PC-9 (cell line): ENCODE measurements around the gene ANXA3. TPM values are rescaled to one million over a fixed set of nuclear protein-coding genes. Genes with fewer than 3 reads are reported as not detected.

ENCODE experiments used
- BruUV-seq: library from RNA; stranded (reverse); fragments of 400-500 nt; replicated peaks from 2 replicates; lab custom pipeline; 2021; lab: Mats Ljungman, UMichigan
- CTCF ChIA-PET: fragments of 300-600 bp; sonication (Branson Sonifier 250); formaldehyde crosslinking; loops from one replicate; lab custom pipeline; 2022; ENCODE audit warnings: antibody characterized with exemption; lab: Charles Lee
- POLR2A ChIA-PET: fragments of 300-600 bp; sonication (Branson Sonifier 250); formaldehyde crosslinking; loops from one replicate; lab custom pipeline; 2022; ENCODE audit warnings: antibody characterized with exemption; ENCODE audit not compliant: unreplicated experiment; lab: Charles Lee
- DNase-seq, 2 experiments: peaks; one replicate each; pipeline versions ENCODE4 v3.0.0 to v3.0.0-alpha.2; 2015 to 2022; ENCODE audit warnings: mixed read lengths in 1 of 2
- H2AFZ ChIP-seq: fragments of 200-600 bp; sonication (generic); 2 replicates; pipeline ENCODE4 v1.8.1; 2017; ENCODE audit warnings: antibody characterized with exemption
- H3F3A ChIP-seq: fragments of 200-600 bp; sonication (generic); 2 replicates; pipeline ENCODE4 v1.8.1; 2017; ENCODE audit warnings: antibody characterized with exemption, mild to moderate bottlenecking, low read depth; ENCODE audit not compliant: insufficient read depth
- H3K27ac ChIP-seq: fragments of 200-600 bp; sonication (generic); 2 replicates; pipeline ENCODE4 v1.6.1; 2016; ENCODE audit warnings: mixed run types
- H3K27me3 ChIP-seq: fragments of 200-600 bp; sonication (generic); 2 replicates; pipeline ENCODE4 v1.6.1; 2016; ENCODE audit warnings: low read depth, mixed run types; ENCODE audit not compliant: insufficient read depth
- H3K36me3 ChIP-seq: fragments of 200-600 bp; sonication (generic); 2 replicates; pipeline ENCODE4 v1.6.1; 2016; ENCODE audit warnings: low read depth, mixed run types
- H3K4me1 ChIP-seq: fragments of 200-600 bp; sonication (generic); replicated peaks from 2 replicates; pipeline ENCODE4 v1.6.1; 2016; ENCODE audit warnings: mixed run types; ENCODE audit not compliant: insufficient read depth
- H3K4me2 ChIP-seq: fragments of 200-600 bp; sonication (generic); 2 replicates; pipeline ENCODE4 v1.6.1; 2017; ENCODE audit warnings: mixed run types
- H3K4me3 ChIP-seq: fragments of 200-600 bp; sonication (generic); 2 replicates; pipeline ENCODE4 v1.6.1; 2016; ENCODE audit warnings: mixed run types
- H3K79me2 ChIP-seq: fragments of 200-600 bp; sonication (generic); 2 replicates; pipeline ENCODE4 v1.6.1; 2017; ENCODE audit warnings: low read depth, mixed run types
- H3K9me2 ChIP-seq: fragments of 200-600 bp; sonication (generic); 2 replicates; pipeline ENCODE4 v1.8.1; 2017; ENCODE audit warnings: mild to moderate bottlenecking; ENCODE audit not compliant: insufficient read depth
- H3K9me3 ChIP-seq: fragments of 200-600 bp; sonication (generic); 2 replicates; pipeline ENCODE4 v1.8.1; 2016; ENCODE audit warnings: low read depth; ENCODE audit not compliant: insufficient read depth
- H4K20me1 ChIP-seq: fragments of 200-600 bp; sonication (generic); 2 replicates; pipeline ENCODE4 v1.8.1; 2017; ENCODE audit not compliant: insufficient read depth
- EZH2 ChIP-seq: fragments of 200-600 bp; sonication (generic); IDR thresholded peaks from 2 replicates; pipeline ENCODE4 v1.8.0; 2017; ENCODE audit warnings: antibody characterized with exemption, low read depth
- intact Hi-C: fragments of 100-400 bp; cut with micrococcal nuclease; formaldehyde crosslinking; loops from one replicate; pipeline ENCODE4 v1.10.0; 2022; ENCODE audit not compliant: unreplicated experiment
- total RNA-seq: library from RNA; stranded (reverse); gene quantifications from 2 replicates; pipeline ENCODE4 v1.2.3, GENCODE V29; 2021
- TF ChIP-seq, protein P1 (sequence below): fragments of 200-600 bp; sonication (generic); conservative IDR thresholded peaks from 2 replicates; pipeline ENCODE4 v1.6.1; 2017; ENCODE audit warnings: mixed run types, antibody characterized with exemption, mild to moderate bottlenecking, moderate library complexity

Gene ANXA3
- total RNA-seq, 1 experiment from 2014 or later, result 140 TPM

GRCh38 chr4:78653655-78654054 is 102.1 kb downstream of the ANXA3 start:
- POLR2A ChIA-PET, result no interaction called here

DNA sequence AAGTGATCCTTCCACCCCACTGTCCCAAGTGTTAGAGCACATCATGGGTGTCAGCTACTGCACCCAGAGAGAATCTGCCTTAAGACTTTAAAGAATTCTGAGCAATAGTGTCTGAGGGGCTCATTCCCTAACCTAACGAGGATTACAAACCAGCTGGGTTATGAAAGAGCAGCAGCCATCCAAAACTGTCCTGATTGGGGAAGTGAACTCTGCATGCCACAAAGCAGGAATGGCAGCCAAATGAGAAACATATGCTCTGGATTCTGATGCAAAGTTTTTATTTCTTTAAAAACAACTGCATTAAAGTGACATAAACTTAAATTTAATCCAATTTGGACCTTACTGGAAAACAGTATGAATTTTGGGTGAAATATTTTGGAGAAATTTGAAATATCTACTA is 103.2 kb downstream of the ANXA3 start:
- Histone ChIP-seq H3K36me3 (no peaks in the 10 kb centered on the region), H2AFZ (no peak overlapping the region), H3K27me3 (no peaks in the 10 kb centered on the region), H3K4me2 (no peak overlapping the region), H3K4me3 (no peak overlapping the region), H3F3A (peaks cover 19% of the 10 kb centered on the region; the same call in 1 of the 2 replicates), H3K9me2 (no peaks in the 10 kb centered on the region), H4K20me1 (no peaks in the 10 kb centered on the region), H3K9me3 (no peaks in the 10 kb centered on the region), H3K27ac (no peak overlapping the region), H3K4me1 (peaks cover 23% of the 10 kb centered on the region), H3K79me2 (no peaks in the 10 kb centered on the region)
- intact Hi-C loops, result no loop called here
- TF ChIP-seq, protein P1, sequence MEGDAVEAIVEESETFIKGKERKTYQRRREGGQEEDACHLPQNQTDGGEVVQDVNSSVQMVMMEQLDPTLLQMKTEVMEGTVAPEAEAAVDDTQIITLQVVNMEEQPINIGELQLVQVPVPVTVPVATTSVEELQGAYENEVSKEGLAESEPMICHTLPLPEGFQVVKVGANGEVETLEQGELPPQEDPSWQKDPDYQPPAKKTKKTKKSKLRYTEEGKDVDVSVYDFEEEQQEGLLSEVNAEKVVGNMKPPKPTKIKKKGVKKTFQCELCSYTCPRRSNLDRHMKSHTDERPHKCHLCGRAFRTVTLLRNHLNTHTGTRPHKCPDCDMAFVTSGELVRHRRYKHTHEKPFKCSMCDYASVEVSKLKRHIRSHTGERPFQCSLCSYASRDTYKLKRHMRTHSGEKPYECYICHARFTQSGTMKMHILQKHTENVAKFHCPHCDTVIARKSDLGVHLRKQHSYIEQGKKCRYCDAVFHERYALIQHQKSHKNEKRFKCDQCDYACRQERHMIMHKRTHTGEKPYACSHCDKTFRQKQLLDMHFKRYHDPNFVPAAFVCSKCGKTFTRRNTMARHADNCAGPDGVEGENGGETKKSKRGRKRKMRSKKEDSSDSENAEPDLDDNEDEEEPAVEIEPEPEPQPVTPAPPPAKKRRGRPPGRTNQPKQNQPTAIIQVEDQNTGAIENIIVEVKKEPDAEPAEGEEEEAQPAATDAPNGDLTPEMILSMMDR, result no peak
- no peak for TF ChIP-seq EZH2
- DNase-seq, result no peak
- CTCF ChIA-PET, result no interaction called here
- BruUV-seq, result no TSS peak
- POLR2A ChIA-PET, result no interaction called here

More at GRCh38 chr4:78653655-78654054, 102.1 kb downstream of the ANXA3 start:
- H3K36me3 ChIP-seq, result no peaks in the 10 kb centered on the region
- TF ChIP-seq, protein P1, result no peak
- no peak for TF ChIP-seq EZH2
- CTCF ChIA-PET, result interaction anchor here (0.6 kb wide), 1 partner anchor 1558 kb away, joined by 5 read pairs; no protein-coding TSS in a partner anchor
- H3K4me1 ChIP-seq, result peaks cover 35% of the 10 kb centered on the region
- no peaks in the 10 kb centered on the region for H3K9me3 ChIP-seq
- no peak overlapping the region for H2AFZ ChIP-seq
- intact Hi-C loops, result no loop called here
- no peak overlapping the region for H3K4me2 ChIP-seq
- H3K27me3 ChIP-seq, result no peaks in the 10 kb centered on the region
- no TSS peak for BruUV-seq
- no peaks in the 10 kb centered on the region for H3K79me2 ChIP-seq
- no peak overlapping the region for H3K27ac ChIP-seq
- H3K9me2 ChIP-seq, result no peaks in the 10 kb centered on the region
- H4K20me1 ChIP-seq, result no peaks in the 10 kb centered on the region
- H3K4me3 ChIP-seq, result no peak overlapping the region
- H3F3A ChIP-seq, result peaks cover 25% of the 10 kb centered on the region; the same call in 1 of the 2 replicates
- DNase-seq, result no peak

- no peak for TF ChIP-seq EZH2
- TF ChIP-seq, protein P1, result no peak
- no peaks in the 10 kb centered on the region for H4K20me1 ChIP-seq
- BruUV-seq, result no TSS peak
- H3K9me3 ChIP-seq, result no peaks in the 10 kb centered on the region
- CTCF ChIA-PET, result no interaction called here
- no peaks in the 10 kb centered on the region for H3K36me3 ChIP-seq
- no peaks in the 10 kb centered on the region for H3K27me3 ChIP-seq
- POLR2A ChIA-PET, result no interaction called here
- no peaks in the 10 kb centered on the region for H3K9me2 ChIP-seq
- no peak overlapping the region for H3K27ac ChIP-seq
- intact Hi-C loops, result no loop called here
- no peak for DNase-seq
- H3K4me2 ChIP-seq, result no peak overlapping the region
- H3K79me2 ChIP-seq, result no peaks in the 10 kb centered on the region
- no peak overlapping the region for H3K4me3 ChIP-seq
- peaks cover 12% of the 10 kb centered on the region for H3K4me1 ChIP-seq
- H3F3A ChIP-seq, result peaks cover 7% of the 10 kb centered on the region; the same call in 1 of the 2 replicates
- H2AFZ ChIP-seq, result no peak overlapping the region
Observed at GRCh38 chr4:78656968-78657445, 105.4 kb downstream of the ANXA3 start.
